Neural cell (in vitro differentiated cells): ENCODE results near the gene NR2C2AP. TPM values are rescaled to one million over a fixed set of nuclear protein-coding genes. Genes with fewer than 3 reads are reported as not detected.

ENCODE experiments used
- H2AFZ ChIP-seq: fragments of 200-600, 300-800 bp; sonication (generic), shearing (Covaris generic); 2 replicates; pipeline ENCODE4 v1.6.0; 2014; ENCODE audit warnings: low read depth, mild to moderate bottlenecking, antibody characterized with exemption, low read length, moderate library complexity
- H3F3A ChIP-seq: fragments of 200-600 bp; shearing (Covaris generic); 2 replicates; pipeline ENCODE4 v1.6.1; 2016; ENCODE audit warnings: mild to moderate bottlenecking, moderate library complexity, mixed read lengths, antibody characterized with exemption, low read length; ENCODE audit not compliant: insufficient read depth, poor library complexity, severe bottlenecking
- H3K27ac ChIP-seq: fragments of 200-600, 300-800 bp; sonication (generic), shearing (Covaris generic); 2 replicates; pipeline ENCODE4 v1.5.1; 2014; ENCODE audit warnings: mild to moderate bottlenecking, low read length, moderate library complexity
- H3K27me3 ChIP-seq: fragments of 300-800, 200-600 bp; sonication (generic), shearing (Covaris generic); 2 replicates; pipeline ENCODE4 v1.6.0; 2014; ENCODE audit warnings: mild to moderate bottlenecking, low read depth, low read length, moderate library complexity; ENCODE audit not compliant: insufficient read depth
- H3K36me3 ChIP-seq: fragments of 300-800, 200-600 bp; sonication (generic), shearing (Covaris generic); 2 replicates; pipeline ENCODE4 v1.5.1; 2014; ENCODE audit warnings: mild to moderate bottlenecking, antibody characterized with exemption, low read length, moderate library complexity; ENCODE audit not compliant: insufficient read depth
- H3K4me2 ChIP-seq: fragments of 300-800, 200-600 bp; sonication (generic), shearing (Covaris generic); 2 replicates; pipeline ENCODE4 v1.6.0; 2014; ENCODE audit warnings: mild to moderate bottlenecking, low read length
- H3K4me3 ChIP-seq: fragments of 300-800, 200-600 bp; sonication (generic), shearing (Covaris generic); 2 replicates; pipeline ENCODE4 v1.5.1; 2014; ENCODE audit warnings: mild to moderate bottlenecking, low read length, moderate library complexity
- H3K79me2 ChIP-seq: fragments of 200-600 bp; shearing (Covaris generic); replicated peaks from 2 replicates; pipeline ENCODE4 v1.6.0; 2014; ENCODE audit warnings: mild to moderate bottlenecking, low read length, moderate library complexity; ENCODE audit not compliant: insufficient read depth
- H3K9ac ChIP-seq: fragments of 300-800, 200-600 bp; sonication (generic), shearing (Covaris generic); 2 replicates; pipeline ENCODE4 v1.6.1; 2016; ENCODE audit warnings: mild to moderate bottlenecking, low read length, mixed read lengths
- H3K9me2 ChIP-seq: fragments of 200-600 bp; shearing (Covaris generic); 2 replicates; pipeline ENCODE4 v1.6.1; 2016; ENCODE audit warnings: mild to moderate bottlenecking, low read length, mixed read lengths; ENCODE audit not compliant: insufficient read depth
- H3K9me3 ChIP-seq: fragments of 200-600, 300-800 bp; sonication (generic), shearing (Covaris generic); 2 replicates; pipeline ENCODE4 v1.6.1; 2016; ENCODE audit warnings: mild to moderate bottlenecking, mixed run types, low read length, moderate library complexity, mixed read lengths
- H4K20me1 ChIP-seq: fragments of 200-600 bp; shearing (Covaris generic); 2 replicates; pipeline ENCODE4 v1.6.1; 2016; ENCODE audit warnings: mild to moderate bottlenecking, mixed run types; ENCODE audit not compliant: insufficient read depth
- EP300 ChIP-seq: fragments of 450-650 bp; conservative IDR thresholded peaks from 2 replicates; pipeline ENCODE4 v1.6.1; 2014; ENCODE audit warnings: antibody characterized with exemption, mild to moderate bottlenecking, moderate library complexity; ENCODE audit not compliant: poor library complexity, severe bottlenecking
- EZH2 ChIP-seq: fragments of 200-600, 300-800 bp; shearing (Covaris generic), sonication (generic); IDR thresholded peaks from 2 replicates; pipeline ENCODE4 v1.6.1; 2014; ENCODE audit warnings: antibody characterized with exemption, low read length, borderline replicate concordance, mild to moderate bottlenecking; ENCODE audit not compliant: insufficient read depth, poor library complexity, severe bottlenecking
- MXI1 ChIP-seq: fragments of 450-650 bp; conservative IDR thresholded peaks from 2 replicates; pipeline ENCODE4 v1.6.1; 2014; ENCODE audit warnings: antibody characterized with exemption, mild to moderate bottlenecking; ENCODE audit not compliant: poor library complexity, severe bottlenecking
- POLR2AphosphoS5 ChIP-seq: IDR thresholded peaks from 2 replicates; pipeline ENCODE4 v1.6.1; 2012
- RAD21 ChIP-seq: fragments of 450-650 bp; conservative IDR thresholded peaks from 2 replicates; pipeline ENCODE4 v1.6.1; 2014; ENCODE audit warnings: antibody characterized with exemption, mild to moderate bottlenecking, moderate library complexity
- REST ChIP-seq: IDR thresholded peaks from 2 replicates; pipeline ENCODE4 v1.6.1; 2012; ENCODE audit warnings: borderline replicate concordance
- SMC3 ChIP-seq: fragments of 450-650 bp; conservative IDR thresholded peaks from 2 replicates; pipeline ENCODE4 v1.6.1; 2014; ENCODE audit warnings: antibody characterized with exemption, mild to moderate bottlenecking, moderate library complexity; ENCODE audit not compliant: poor library complexity
- TAF1 ChIP-seq: IDR thresholded peaks from 2 replicates; pipeline ENCODE4 v1.6.1; 2012; ENCODE audit warnings: low read depth
- polyA plus RNA-seq: library from polyadenylated mRNA; depleted of rRNA; stranded (reverse); fragments of >200 nt; gene quantifications from 2 replicates; pipeline ENCODE4 v1.2.3, GENCODE V29; 2014
- TF ChIP-seq, protein P1 (sequence below): fragments of 450-650 bp; IDR thresholded peaks from 2 replicates; pipeline ENCODE4 v1.5.1; 2014; ENCODE audit warnings: antibody characterized with exemption, mild to moderate bottlenecking, moderate library complexity; ENCODE audit not compliant: poor library complexity, severe bottlenecking

NR2C2AP gene
- polyA plus RNA-seq, 1 donor from 2014 or later = 15.1 TPM

GRCh38 chr19:19192910-19193423, 10.2 kb downstream of the NR2C2AP start:
- no peak overlapping the region for H3K27ac ChIP-seq
- peak overlapping the region; percentile 55 for H3K9ac ChIP-seq
- H3K79me2 ChIP-seq = peaks cover 15% of the 10 kb centered on the region
- peak overlapping the region; percentile 77 for H3K4me3 ChIP-seq
- no peaks in the 10 kb centered on the region for H3K9me2 ChIP-seq
- H3K27me3 ChIP-seq = no peaks in the 10 kb centered on the region
- H3K36me3 ChIP-seq = no peaks in the 10 kb centered on the region
- no peaks in the 10 kb centered on the region for H4K20me1 ChIP-seq
- H2AFZ ChIP-seq = no peak overlapping the region
- H3K9me3 ChIP-seq = no peaks in the 10 kb centered on the region
- H3K4me2 ChIP-seq = peak overlapping the region; percentile 44
- no peak for TF ChIP-seq POLR2AphosphoS5
- no peak for TF ChIP-seq REST
- TF ChIP-seq RAD21 = no peak
- no peak for TF ChIP-seq EZH2
- TF ChIP-seq, protein P1, sequence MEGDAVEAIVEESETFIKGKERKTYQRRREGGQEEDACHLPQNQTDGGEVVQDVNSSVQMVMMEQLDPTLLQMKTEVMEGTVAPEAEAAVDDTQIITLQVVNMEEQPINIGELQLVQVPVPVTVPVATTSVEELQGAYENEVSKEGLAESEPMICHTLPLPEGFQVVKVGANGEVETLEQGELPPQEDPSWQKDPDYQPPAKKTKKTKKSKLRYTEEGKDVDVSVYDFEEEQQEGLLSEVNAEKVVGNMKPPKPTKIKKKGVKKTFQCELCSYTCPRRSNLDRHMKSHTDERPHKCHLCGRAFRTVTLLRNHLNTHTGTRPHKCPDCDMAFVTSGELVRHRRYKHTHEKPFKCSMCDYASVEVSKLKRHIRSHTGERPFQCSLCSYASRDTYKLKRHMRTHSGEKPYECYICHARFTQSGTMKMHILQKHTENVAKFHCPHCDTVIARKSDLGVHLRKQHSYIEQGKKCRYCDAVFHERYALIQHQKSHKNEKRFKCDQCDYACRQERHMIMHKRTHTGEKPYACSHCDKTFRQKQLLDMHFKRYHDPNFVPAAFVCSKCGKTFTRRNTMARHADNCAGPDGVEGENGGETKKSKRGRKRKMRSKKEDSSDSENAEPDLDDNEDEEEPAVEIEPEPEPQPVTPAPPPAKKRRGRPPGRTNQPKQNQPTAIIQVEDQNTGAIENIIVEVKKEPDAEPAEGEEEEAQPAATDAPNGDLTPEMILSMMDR = no peak
- no peak for TF ChIP-seq MXI1
- no peak for TF ChIP-seq SMC3
- TF ChIP-seq TAF1 = no peak
- TF ChIP-seq EP300 = no peak
- H3F3A ChIP-seq = no peaks in the 10 kb centered on the region

DNA sequence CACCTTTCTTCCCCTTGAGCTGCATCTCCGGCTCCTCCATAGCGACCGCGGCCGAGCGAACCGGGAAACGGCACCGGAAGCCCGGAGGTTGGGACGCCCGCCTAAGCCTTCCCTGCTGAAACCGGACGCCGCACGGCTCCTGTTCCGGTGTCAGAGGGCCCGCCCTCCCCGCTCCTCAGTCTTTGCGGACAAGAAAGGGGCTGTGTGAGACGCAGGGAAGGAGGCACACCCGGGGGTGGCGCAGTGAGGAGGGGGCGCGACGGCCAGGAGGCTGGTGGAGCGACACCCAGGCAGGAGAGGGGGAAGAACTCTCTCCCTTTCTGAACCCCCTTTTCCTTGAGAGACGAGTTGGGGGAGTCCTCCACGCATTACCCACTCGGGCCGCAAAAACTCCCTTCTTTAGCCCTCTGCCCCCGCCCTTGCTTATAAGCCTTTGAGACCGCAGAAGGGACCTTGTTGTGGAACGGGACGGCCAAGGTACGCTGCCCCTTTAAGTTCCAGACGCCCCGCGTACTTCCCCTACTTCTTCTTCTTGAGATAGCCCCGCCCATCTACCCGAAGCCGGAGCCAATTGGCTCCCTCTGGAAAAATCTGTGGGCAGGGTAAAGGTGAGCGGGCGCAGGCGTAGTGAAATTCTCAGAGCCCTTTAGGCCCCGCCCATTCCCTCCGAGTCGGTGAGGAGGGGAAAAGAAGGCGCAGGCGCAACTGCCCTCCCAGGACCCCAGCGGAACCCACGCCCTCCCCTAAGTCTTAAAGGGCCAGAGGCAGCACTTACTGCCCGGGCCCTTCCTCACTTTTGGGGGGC, 10.9 kb downstream of the NR2C2AP start, which contains the start of the genes BORCS8 and RFXANK:
Gene BORCS8 (minus strand): TSS at position 75 of the 805 bp plus-strand sequence. CDS start 35 bp downstream, at position 40.
Gene RFXANK (plus strand): TSS at position 181 of the 805 bp plus-strand sequence. CDS start 1,689 bp downstream, outside the sequence.
- Histone ChIP-seq H3K9me3 (no peaks in the 10 kb centered on the region), H3K36me3 (no peaks in the 10 kb centered on the region), H2AFZ (peak within 1 kb of the TSS; percentile 80), H3F3A (no peaks in the 10 kb centered on the region), H3K79me2 (peaks cover 15% of the 10 kb centered on the region), H3K4me2 (peak within 1 kb of the TSS; percentile 65), H4K20me1 (no peaks in the 10 kb centered on the region), H3K4me3 (peak within 1 kb of the TSS; percentile 77), H3K27ac (peak within 1 kb of the TSS; percentile 94), H3K9me2 (no peaks in the 10 kb centered on the region), H3K27me3 (no peaks in the 10 kb centered on the region), H3K9ac (peak within 1 kb of the TSS; percentile 86)
- TF ChIP-seq EZH2 (no peak), MXI1 (peak; percentile 76), POLR2AphosphoS5 (peak; percentile 80), TAF1 (peak; percentile 92), EP300 (peak; percentile 73), RAD21 (peak; percentile 50), REST (peak; percentile 84), SMC3 (peak; percentile 63)
- TF ChIP-seq, protein P1 = peak; percentile 55
